Adipose tissue (tissue), 3 donors: ENCODE measurements around the gene ACAN. TPM values are rescaled to one million over a fixed set of nuclear protein-coding genes. Genes with fewer than 3 reads are reported as not detected.

Source experiments
- H3K27ac ChIP-seq: one replicate; pipeline ENCODE4 v1.5.1; 2013; ENCODE audit warnings: low read depth, low read length
- WGBS, 3 donors: extraction: QIAGEN DNeasy Blood & Tissue Kit; methylation state at CpG; one replicate each; pipeline ENCODE4 v1.1.7; 2013; 5-methylcytosine and 5-hydroxymethylcytosine counted together
- polyA plus RNA-seq, 3 donors: library from polyadenylated mRNA; stranded (reverse); fragments of 200-250 nt; gene quantifications; one replicate each; pipeline ENCODE4 v1.2.3, GENCODE V29; 2013
- donor health status: healthy with polysubstance abuse.
- donor health status: Bipolar disorder and iron deficiency.
- donor health status: healthy.

Gene ACAN
- polyA plus RNA-seq, result under 1 TPM; 0.02 to 0.11 (median 0.06) TPM

GRCh38 chr15:88803241-88803919 is at the start of gene ACAN:
ACAN (plus strand) TSS chr15:88803436; CDS start chr15:88836207, 32,771 bp downstream.
- no peak within 1 kb of the TSS for H3K27ac ChIP-seq
- WGBS, 3 donors, result 1 to 2% (median 2%) methylated on average over 44 to 61 of the region's 61 CpGs

- WGBS, 3 donors, result 69 to 86% (median 76%) methylated on average over 4 of the region's 4 CpGs
- no peak overlapping the region for H3K27ac ChIP-seq
These were observed 46.7 kb upstream of the ACAN start for GRCh38 chr15:88756521-88756920.

GRCh38 chr15:88756921-88757320 is 46.3 kb upstream of the ACAN start:
- WGBS, 3 donors, result 84 to 87% (median 84%) methylated on average over 3 of the region's 3 CpGs
- no peak overlapping the region for H3K27ac ChIP-seq

- 45 to 57% (median 50%) methylated on average over 1 of the region's 1 CpG for WGBS, 3 donors
These were observed 43.4 kb upstream of the ACAN start for GRCh38 chr15:88759872-88760271.

GRCh38 chr15:88764448-88764847 is 38.8 kb upstream of the ACAN start:
- 77 to 91% (median 78%) methylated on average over 1 of the region's 1 CpG for WGBS, 3 donors
- H3K27ac ChIP-seq, result no peak overlapping the region

More at GRCh38 chr15:88759872-88760271, 43.4 kb upstream of the ACAN start:
- no peak overlapping the region for H3K27ac ChIP-seq

- 68 to 86% (median 77%) methylated on average over 2 of the region's 2 CpGs for WGBS, 3 donors
- no peak overlapping the region for H3K27ac ChIP-seq
These were observed 38.0 kb upstream of the ACAN start for GRCh38 chr15:88765212-88765611.

- WGBS, 3 donors, result 5 to 10% (median 8%) methylated on average over 38 of the region's 38 CpGs
- H3K27ac ChIP-seq, result no peak overlapping the region
These were observed 33.9 kb upstream of the ACAN start for GRCh38 chr15:88769161-88769971.

- H3K27ac ChIP-seq, result no peak overlapping the region
- whole genome bisulfite sequencing, 3 donors, result 85 to 94% (median 89%) methylated on average over 4 of the region's 4 CpGs
These were observed 27.5 kb upstream of the ACAN start for GRCh38 chr15:88775776-88776175.

- 77 to 86% (median 84%) methylated on average over 3 of the region's 3 CpGs for WGBS, 3 donors
- no peak overlapping the region for H3K27ac ChIP-seq
These were observed 26.6 kb upstream of the ACAN start for GRCh38 chr15:88776646-88777045.

- no peak overlapping the region for H3K27ac ChIP-seq
- WGBS, 3 donors, result 92 to 93% (median 93%) methylated on average over 1 of the region's 1 CpG
These were observed 23.3 kb upstream of the ACAN start for GRCh38 chr15:88779944-88780343.

GRCh38 chr15:88782465-88782864 is 20.8 kb upstream of the ACAN start:
- H3K27ac ChIP-seq, result no peak overlapping the region
- WGBS, 3 donors, result 61 to 69% (median 61%) methylated on average over 8 of the region's 8 CpGs

- WGBS, 3 donors, result 34 to 70% (median 61%) methylated on average over 2 of the region's 2 CpGs
- H3K27ac ChIP-seq, result no peak overlapping the region
These were observed 18.0 kb upstream of the ACAN start for GRCh38 chr15:88785217-88785616.

- 67 to 80% (median 72%) methylated on average over 3 of the region's 3 CpGs for WGBS, 3 donors
- no peak overlapping the region for H3K27ac ChIP-seq
These were observed 15.2 kb upstream of the ACAN start for GRCh38 chr15:88788036-88788435.

GRCh38 chr15:88788816-88789215 is 14.4 kb upstream of the ACAN start:
- no peak overlapping the region for H3K27ac ChIP-seq

- 84 to 92% (median 86%) methylated on average over 7 of the region's 7 CpGs for WGBS, 3 donors
- no peak overlapping the region for H3K27ac ChIP-seq
These were observed 12.8 kb upstream of the ACAN start for GRCh38 chr15:88790486-88790885.

- H3K27ac ChIP-seq, result no peak overlapping the region
- WGBS, 3 donors, result 85 to 90% (median 87%) methylated on average over 1 of the region's 1 CpG
These were observed 11.6 kb upstream of the ACAN start for GRCh38 chr15:88791637-88792036.

- 18 to 32% (median 32%) methylated on average over 22 of the region's 22 CpGs for WGBS, 3 donors
These were observed 10.6 kb upstream of the ACAN start for GRCh38 chr15:88792342-88793282.

GRCh38 chr15:88794001-88794400 is 9.2 kb upstream of the ACAN start:
- no peak overlapping the region for H3K27ac ChIP-seq
- 77 to 79% (median 78%) methylated on average over 5 of the region's 5 CpGs for WGBS, 3 donors

More at GRCh38 chr15:88792342-88793282, 10.6 kb upstream of the ACAN start:
- H3K27ac ChIP-seq, result no peak overlapping the region
